K562 (cell line): ENCODE results near the gene NAA38. TPM values are rescaled to one million over a fixed set of nuclear protein-coding genes. Genes with fewer than 3 reads are reported as not detected.

Source experiments
- BACH1 ChIP-seq: fragments of 200-800 bp; sonication (Bioruptor generic); IDR thresholded peaks from 2 replicates; pipeline ENCODE4 v1.6.1; 2016; ENCODE audit warnings: missing genetic modification characterization, missing compliant biosample characterization
- BHLHE40 ChIP-seq: IDR thresholded peaks from 2 replicates; pipeline ENCODE4 v1.6.1; 2011; ENCODE audit warnings: low read length, improper control_type of control experiment
- CCNT2 ChIP-seq: IDR thresholded peaks from 2 replicates; pipeline ENCODE4 v1.6.1; 2011; ENCODE audit warnings: borderline replicate concordance, low read depth, mild to moderate bottlenecking, moderate library complexity, mixed read lengths, low read length; ENCODE audit not compliant: insufficient read length; ENCODE audit errors: extremely low read depth
- DACH1 ChIP-seq: fragments of 450-650 bp; IDR thresholded peaks from 2 replicates; pipeline ENCODE4 v1.6.1; 2018; ENCODE audit not compliant: partially characterized antibody
- FOXP1 ChIP-seq: sonication (generic); formaldehyde crosslinking; IDR thresholded peaks from 2 replicates; pipeline ENCODE4 v1.8.0; 2022; ENCODE audit warnings: mild to moderate bottlenecking, missing genetic modification reagents
- HDAC6 ChIP-seq: IDR thresholded peaks from 2 replicates; pipeline ENCODE4 v1.6.1; 2012; ENCODE audit warnings: low read depth, mild to moderate bottlenecking, control low read depth, inconsistent platforms, low read length, moderate library complexity
- LEF1 ChIP-seq: fragments of 450-650 bp; IDR thresholded peaks from 2 replicates; pipeline ENCODE4 v1.6.1; 2016; ENCODE audit warnings: mild to moderate bottlenecking
- OTX1 ChIP-seq: fragments of 450-650 bp; formaldehyde crosslinking; IDR thresholded peaks from 2 replicates; pipeline ENCODE4 v1.4.0; 2022; ENCODE audit warnings: mild to moderate bottlenecking
- RAD51 ChIP-seq: fragments of 450-650 bp; IDR thresholded peaks from 2 replicates; pipeline ENCODE4 v1.7.1; 2016; ENCODE audit warnings: low read depth, mild to moderate bottlenecking, borderline replicate concordance
- SOX6 ChIP-seq: fragments of 450-650 bp; IDR thresholded peaks from 2 replicates; pipeline ENCODE4 v1.6.1; 2014; ENCODE audit warnings: mild to moderate bottlenecking
- polyA plus RNA-seq, 8 experiments: library from polyadenylated mRNA; depleted of rRNA in 4 of 8; stranded (reverse) in 5 of 8; unstranded in 3 of 8; fragments of >200 nt; fragmentation: Nextera tagmentation in 2 of 8; fragmentation: Illumina TruSeq in 1 of 8; extraction: Ambion mirVana in 2 of 8; extraction: Trizol in 1 of 8; gene quantifications; 2 replicates each; pipeline versions ENCODE4 v1.2.1 to v1.2.3, GENCODE V29; 2011 to 2014; ENCODE audit warnings: inconsistent platforms in 1 of 8, missing spikeins in 1 of 8
- total RNA-seq, 7 experiments: library from RNA; depleted of rRNA in 6 of 7; stranded (reverse); fragments of >200 nt in 6 of 7; fragmentation: Illumina TruSeq in 2 of 7; extraction: Trizol in 2 of 7; gene quantifications; 2 replicates each; pipeline versions ENCODE4 v1.2.1 to v1.2.3, GENCODE V29; 2011 to 2021; ENCODE audit warnings: low replicate concordance in 1 of 7
- TF ChIP-seq, protein P1 (sequence below): fragments of 450-650 bp; IDR thresholded peaks from 2 replicates; pipeline ENCODE4 v1.6.1; 2018; ENCODE audit not compliant: partially characterized antibody
- TF ChIP-seq, protein P2 (sequence below): fragments of 450-650 bp; formaldehyde crosslinking; IDR thresholded peaks from 2 replicates; pipeline ENCODE4 v1.4.0; 2022; ENCODE audit warnings: missing genetic modification characterization
- TF ChIP-seq, protein P3 (sequence below): sonication (generic); formaldehyde crosslinking; IDR thresholded peaks from 2 replicates; pipeline ENCODE4 v1.8.1; 2023; ENCODE audit warnings: mild to moderate bottlenecking, missing genetic modification reagents
- TF ChIP-seq, protein P4 (sequence below): IDR thresholded peaks from 2 replicates; pipeline ENCODE4 v1.6.1; 2011; ENCODE audit not compliant: insufficient read length; ENCODE audit errors: extremely low read depth
- TF ChIP-seq, protein P5 (sequence below): fragments of 450-650 bp; formaldehyde crosslinking; IDR thresholded peaks from 2 replicates; pipeline ENCODE4 v1.4.0; 2022; ENCODE audit warnings: mild to moderate bottlenecking, moderate library complexity

Gene NAA38
- total and polyA plus RNA-seq, 9 of the 15 experiments (the other 6 are each of a cell fraction or from before 2014, with no cell fraction given): 16.4 to 99.8 (median 57.3) TPM

DNA sequence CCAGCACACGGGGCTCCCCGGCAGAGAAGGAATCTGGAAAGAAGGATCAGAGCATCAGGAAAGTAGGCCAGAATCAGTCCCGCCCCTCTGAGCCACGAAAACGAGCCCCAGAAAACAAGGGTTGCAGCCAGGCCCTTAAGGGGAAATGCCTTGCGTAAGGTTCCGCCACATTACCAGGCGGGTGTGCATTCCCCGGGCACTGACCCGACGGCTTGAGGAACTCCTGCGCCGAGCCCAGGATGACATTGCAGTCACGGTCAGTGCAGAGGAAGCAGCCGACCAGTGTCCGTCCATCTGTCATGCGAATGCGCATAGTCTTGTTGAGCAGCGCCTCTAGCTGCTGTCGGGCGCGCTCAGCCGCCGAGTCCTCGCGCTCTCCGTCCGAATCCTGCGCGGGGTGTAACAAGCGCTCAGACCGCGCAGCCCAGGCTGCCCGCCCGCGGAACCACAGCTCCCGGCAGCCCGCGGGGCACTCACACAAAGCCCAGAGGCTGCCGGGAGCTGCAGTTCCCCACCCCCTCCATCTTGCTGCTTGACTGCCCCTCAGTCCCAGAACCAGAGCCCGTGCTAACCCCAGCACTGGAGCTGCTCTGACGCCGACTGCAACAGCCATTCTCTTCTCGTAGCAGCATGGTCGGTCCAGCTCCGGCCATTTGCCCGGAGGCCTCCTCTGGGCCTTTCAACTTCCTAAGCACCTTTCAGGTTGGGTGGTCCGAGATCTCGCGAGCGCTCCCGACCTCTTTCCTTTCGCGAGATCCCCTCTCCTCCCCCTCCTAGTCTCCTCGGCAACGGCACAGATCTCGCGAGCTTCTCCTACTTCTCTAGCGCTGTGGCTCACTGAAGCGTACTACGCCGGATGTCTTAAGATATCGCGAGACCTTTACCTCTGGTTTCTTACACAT lies at the start of gene NAA38 (continued):
- TF ChIP-seq, protein P1, sequence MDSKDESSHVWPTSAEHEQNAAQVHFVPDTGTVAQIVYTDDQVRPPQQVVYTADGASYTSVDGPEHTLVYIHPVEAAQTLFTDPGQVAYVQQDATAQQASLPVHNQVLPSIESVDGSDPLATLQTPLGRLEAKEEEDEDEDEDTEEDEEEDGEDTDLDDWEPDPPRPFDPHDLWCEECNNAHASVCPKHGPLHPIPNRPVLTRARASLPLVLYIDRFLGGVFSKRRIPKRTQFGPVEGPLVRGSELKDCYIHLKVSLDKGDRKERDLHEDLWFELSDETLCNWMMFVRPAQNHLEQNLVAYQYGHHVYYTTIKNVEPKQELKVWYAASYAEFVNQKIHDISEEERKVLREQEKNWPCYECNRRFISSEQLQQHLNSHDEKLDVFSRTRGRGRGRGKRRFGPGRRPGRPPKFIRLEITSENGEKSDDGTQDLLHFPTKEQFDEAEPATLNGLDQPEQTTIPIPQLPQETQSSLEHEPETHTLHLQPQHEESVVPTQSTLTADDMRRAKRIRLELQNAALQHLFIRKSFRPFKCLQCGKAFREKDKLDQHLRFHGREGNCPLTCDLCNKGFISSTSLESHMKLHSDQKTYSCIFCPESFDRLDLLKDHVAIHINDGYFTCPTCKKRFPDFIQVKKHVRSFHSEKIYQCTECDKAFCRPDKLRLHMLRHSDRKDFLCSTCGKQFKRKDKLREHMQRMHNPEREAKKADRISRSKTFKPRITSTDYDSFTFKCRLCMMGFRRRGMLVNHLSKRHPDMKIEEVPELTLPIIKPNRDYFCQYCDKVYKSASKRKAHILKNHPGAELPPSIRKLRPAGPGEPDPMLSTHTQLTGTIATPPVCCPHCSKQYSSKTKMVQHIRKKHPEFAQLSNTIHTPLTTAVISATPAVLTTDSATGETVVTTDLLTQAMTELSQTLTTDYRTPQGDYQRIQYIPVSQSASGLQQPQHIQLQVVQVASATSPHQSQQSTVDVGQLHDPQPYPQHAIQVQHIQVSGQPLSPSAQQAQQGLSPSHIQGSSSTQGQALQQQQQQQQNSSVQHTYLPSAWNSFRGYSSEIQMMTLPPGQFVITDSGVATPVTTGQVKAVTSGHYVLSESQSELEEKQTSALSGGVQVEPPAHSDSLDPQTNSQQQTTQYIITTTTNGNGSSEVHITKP: peak; percentile 25
- TF ChIP-seq OTX1 (no peak), SOX6 (0 out of 2 replicates have a peak, but pooled peaks have one; percentile 43), BACH1 (tag) (peak; percentile 45), CCNT2 (peak; percentile 80), FOXP1 (no peak; the same call in 1 of the 2 replicates), LEF1 (no peak), BHLHE40 (peak; percentile 85), RAD51 (no peak), HDAC6 (no peak), DACH1 (no peak)
- TF ChIP-seq, protein P2, sequence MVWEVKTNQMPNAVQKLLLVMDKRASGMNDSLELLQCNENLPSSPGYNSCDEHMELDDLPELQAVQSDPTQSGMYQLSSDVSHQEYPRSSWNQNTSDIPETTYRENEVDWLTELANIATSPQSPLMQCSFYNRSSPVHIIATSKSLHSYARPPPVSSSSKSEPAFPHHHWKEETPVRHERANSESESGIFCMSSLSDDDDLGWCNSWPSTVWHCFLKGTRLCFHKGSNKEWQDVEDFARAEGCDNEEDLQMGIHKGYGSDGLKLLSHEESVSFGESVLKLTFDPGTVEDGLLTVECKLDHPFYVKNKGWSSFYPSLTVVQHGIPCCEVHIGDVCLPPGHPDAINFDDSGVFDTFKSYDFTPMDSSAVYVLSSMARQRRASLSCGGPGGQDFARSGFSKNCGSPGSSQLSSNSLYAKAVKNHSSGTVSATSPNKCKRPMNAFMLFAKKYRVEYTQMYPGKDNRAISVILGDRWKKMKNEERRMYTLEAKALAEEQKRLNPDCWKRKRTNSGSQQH (CRISPR knock-in tag): no peak
- TF ChIP-seq, protein P3, sequence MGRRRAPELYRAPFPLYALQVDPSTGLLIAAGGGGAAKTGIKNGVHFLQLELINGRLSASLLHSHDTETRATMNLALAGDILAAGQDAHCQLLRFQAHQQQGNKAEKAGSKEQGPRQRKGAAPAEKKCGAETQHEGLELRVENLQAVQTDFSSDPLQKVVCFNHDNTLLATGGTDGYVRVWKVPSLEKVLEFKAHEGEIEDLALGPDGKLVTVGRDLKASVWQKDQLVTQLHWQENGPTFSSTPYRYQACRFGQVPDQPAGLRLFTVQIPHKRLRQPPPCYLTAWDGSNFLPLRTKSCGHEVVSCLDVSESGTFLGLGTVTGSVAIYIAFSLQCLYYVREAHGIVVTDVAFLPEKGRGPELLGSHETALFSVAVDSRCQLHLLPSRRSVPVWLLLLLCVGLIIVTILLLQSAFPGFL (CRISPR knock-in tag): no peak
- TF ChIP-seq, protein P4, sequence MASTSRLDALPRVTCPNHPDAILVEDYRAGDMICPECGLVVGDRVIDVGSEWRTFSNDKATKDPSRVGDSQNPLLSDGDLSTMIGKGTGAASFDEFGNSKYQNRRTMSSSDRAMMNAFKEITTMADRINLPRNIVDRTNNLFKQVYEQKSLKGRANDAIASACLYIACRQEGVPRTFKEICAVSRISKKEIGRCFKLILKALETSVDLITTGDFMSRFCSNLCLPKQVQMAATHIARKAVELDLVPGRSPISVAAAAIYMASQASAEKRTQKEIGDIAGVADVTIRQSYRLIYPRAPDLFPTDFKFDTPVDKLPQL: no peak
- TF ChIP-seq, protein P5, sequence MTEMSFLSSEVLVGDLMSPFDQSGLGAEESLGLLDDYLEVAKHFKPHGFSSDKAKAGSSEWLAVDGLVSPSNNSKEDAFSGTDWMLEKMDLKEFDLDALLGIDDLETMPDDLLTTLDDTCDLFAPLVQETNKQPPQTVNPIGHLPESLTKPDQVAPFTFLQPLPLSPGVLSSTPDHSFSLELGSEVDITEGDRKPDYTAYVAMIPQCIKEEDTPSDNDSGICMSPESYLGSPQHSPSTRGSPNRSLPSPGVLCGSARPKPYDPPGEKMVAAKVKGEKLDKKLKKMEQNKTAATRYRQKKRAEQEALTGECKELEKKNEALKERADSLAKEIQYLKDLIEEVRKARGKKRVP (CRISPR knock-in tag): no peak
